RWPE2 (cell line): Measurements from ENCODE around the gene CBLIF.

ENCODE experiments used
- ATAC-seq: fragments of 200-7000 bp; cut with Tn5 transposase; 3 replicates; pipeline ENCODE4 v1.9.1; 2021; ENCODE audit warnings: low read depth
- DNase-seq: peaks from one replicate; pipeline ENCODE4 v3.0.0-alpha.2; 2020; ENCODE audit warnings: low spot score
- H3K27ac ChIP-seq: fragments of 450-650 bp; 2 replicates; pipeline ENCODE4 v1.5.1; 2017; ENCODE audit warnings: mild to moderate bottlenecking; ENCODE audit not compliant: poor library complexity, severe bottlenecking
- H3K27me3 ChIP-seq: fragments of 250-450 bp; sonication (Bioruptor Pico); 2 replicates; pipeline ENCODE4 v1.5.1; 2021; ENCODE audit warnings: mild to moderate bottlenecking, moderate library complexity; ENCODE audit not compliant: insufficient read depth, poor library complexity, severe bottlenecking
- H3K36me3 ChIP-seq: fragments of 250-450 bp; sonication (Bioruptor Pico); 2 replicates; pipeline ENCODE4 v1.5.1; 2020; ENCODE audit warnings: low read depth, mild to moderate bottlenecking, moderate library complexity
- H3K4me1 ChIP-seq: fragments of 250-450 bp; sonication (Bioruptor Pico); 2 replicates; pipeline ENCODE4 v1.5.1; 2021; ENCODE audit warnings: mild to moderate bottlenecking, moderate library complexity; ENCODE audit not compliant: insufficient read depth, poor library complexity, severe bottlenecking
- H3K4me3 ChIP-seq: fragments of 250-450 bp; sonication (Bioruptor Pico); 2 replicates; pipeline ENCODE4 v1.5.1; 2021; ENCODE audit warnings: mild to moderate bottlenecking, moderate library complexity; ENCODE audit not compliant: severe bottlenecking
- H3K9me3 ChIP-seq: fragments of 250-450 bp; sonication (Bioruptor Pico); 2 replicates; pipeline ENCODE4 v1.5.1; 2021; ENCODE audit warnings: mild to moderate bottlenecking, moderate library complexity; ENCODE audit not compliant: severe bottlenecking
- CTCF ChIP-seq: fragments of 450-650 bp; IDR thresholded peaks from one replicate; pipeline ENCODE4 v1.5.1; 2017; ENCODE audit warnings: mild to moderate bottlenecking, moderate library complexity; ENCODE audit not compliant: poor library complexity, severe bottlenecking

The CBLIF gene

GRCh38 chr11:59879567-59879966, 34.3 kb upstream of the CBLIF start:
- no peaks in the 10 kb centered on the region for H3K36me3 ChIP-seq
- H3K27me3 ChIP-seq: no peaks in the 10 kb centered on the region
- no peaks in the 10 kb centered on the region for H3K4me1 ChIP-seq
- ATAC-seq (no peak), DNase-seq (no peak)
- H3K27ac ChIP-seq: no peak overlapping the region
- H3K9me3 ChIP-seq: no peaks in the 10 kb centered on the region
- no peak for TF ChIP-seq CTCF
- H3K4me3 ChIP-seq: no peak overlapping the region

DNA sequence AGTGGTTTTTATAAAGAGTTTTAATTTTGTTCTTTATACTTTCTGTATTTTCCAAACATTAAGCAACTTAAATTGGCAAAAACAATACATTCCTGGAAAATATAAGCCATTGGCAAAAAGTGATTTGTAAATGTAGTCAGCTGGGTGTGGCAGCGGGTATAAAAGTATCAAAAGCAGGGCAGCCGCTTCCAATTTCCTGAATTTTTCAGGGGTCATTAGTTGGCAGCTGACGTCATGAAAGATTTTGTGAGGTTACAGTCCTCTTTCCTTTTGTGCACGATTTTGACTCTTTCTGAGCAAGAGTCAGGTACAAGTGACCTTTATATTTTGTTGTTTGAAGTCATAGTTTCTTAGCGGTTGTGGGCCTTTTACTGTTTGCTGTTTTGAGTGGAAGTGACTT, 33.3 kb upstream of the CBLIF start, which contains the start of gene OOSP3:
Gene OOSP3 (plus strand): TSS at position 208 of the 400 bp plus-strand sequence. CDS start 27 bp downstream, at position 235.
- no peak for ATAC-seq

DNA sequence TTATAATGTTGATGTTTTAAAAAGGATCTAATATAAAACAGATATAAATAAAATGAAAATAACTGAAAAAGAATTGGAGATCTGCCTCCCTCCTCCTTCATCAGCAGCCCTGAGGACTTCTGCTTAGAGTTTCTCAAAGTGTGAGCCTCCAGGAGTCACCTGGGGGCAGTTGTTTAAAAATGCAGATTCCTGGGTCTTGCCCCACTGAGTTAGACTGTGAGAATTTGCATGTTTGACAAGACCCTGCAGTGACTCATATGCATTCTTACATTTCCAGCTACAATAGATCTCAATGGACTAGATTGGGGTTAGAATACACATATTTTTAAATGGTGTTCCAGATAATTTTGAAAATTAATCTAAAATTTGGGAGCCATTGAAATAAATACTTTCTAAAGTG, 32.5 kb upstream of the CBLIF start:
- Histone ChIP-seq H3K36me3 (no peaks in the 10 kb centered on the region), H3K4me3 (no peak overlapping the region), H3K27me3 (no peaks in the 10 kb centered on the region), H3K27ac (no peak overlapping the region), H3K9me3 (no peaks in the 10 kb centered on the region), H3K4me1 (no peaks in the 10 kb centered on the region)
- no peak for ATAC-seq
- DNase-seq: no peak
- no peak for TF ChIP-seq CTCF

More for the DNA sequence above, 33.3 kb upstream of the CBLIF start, which contains the start of gene OOSP3:
- no peak for DNase-seq
- Histone ChIP-seq H3K36me3 (no peaks in the 10 kb centered on the region), H3K27ac (no peak within 1 kb of the TSS), H3K9me3 (no peaks in the 10 kb centered on the region), H3K27me3 (no peaks in the 10 kb centered on the region), H3K4me1 (no peaks in the 10 kb centered on the region), H3K4me3 (no peak within 1 kb of the TSS)
- TF ChIP-seq CTCF: no peak

GRCh38 chr11:59877325-59877724, 32.0 kb upstream of the CBLIF start:
- Histone ChIP-seq H3K4me1 (no peaks in the 10 kb centered on the region), H3K27ac (no peak overlapping the region), H3K36me3 (no peaks in the 10 kb centered on the region), H3K4me3 (no peak overlapping the region), H3K9me3 (no peaks in the 10 kb centered on the region), H3K27me3 (no peaks in the 10 kb centered on the region)
- TF ChIP-seq CTCF: no peak
- DNase-seq (no peak), ATAC-seq (no peak)

DNA sequence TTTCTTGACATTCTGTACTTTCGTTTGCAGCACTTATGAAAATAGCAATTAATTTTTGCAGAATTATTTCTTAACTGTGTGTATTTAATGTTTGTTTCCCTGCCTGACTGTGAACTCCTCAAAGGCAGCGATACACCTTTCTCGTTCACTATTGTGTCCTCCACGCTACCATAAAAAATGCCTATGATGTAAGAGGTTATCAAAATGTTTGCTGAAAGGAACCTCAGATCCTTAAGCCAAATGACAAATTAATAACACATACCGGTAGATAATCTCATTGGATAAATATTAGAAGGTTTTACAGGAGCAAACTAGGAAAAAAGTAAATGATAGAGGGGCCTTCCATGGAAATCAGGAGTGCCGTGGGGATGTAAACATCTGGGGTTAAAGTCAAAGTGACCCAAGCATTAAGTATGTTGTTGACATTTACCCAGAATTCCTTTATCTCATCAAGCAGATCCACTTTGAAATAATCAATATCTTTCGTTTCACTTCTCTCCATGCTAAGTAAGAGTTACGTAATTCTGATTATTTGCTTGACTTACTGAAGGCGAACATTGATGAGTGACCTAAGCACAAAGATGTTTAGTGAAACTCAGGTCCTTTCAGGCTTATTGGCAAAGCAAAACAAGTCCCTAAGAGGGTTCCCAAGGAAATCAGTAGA, 30.7 kb upstream of the CBLIF start:
- no peak for ATAC-seq

More for the DNA sequence above, 30.7 kb upstream of the CBLIF start:
- TF ChIP-seq CTCF: no peak
- no peaks in the 10 kb centered on the region for H3K4me1 ChIP-seq
- no peaks in the 10 kb centered on the region for H3K27me3 ChIP-seq
- H3K27ac ChIP-seq: no peak overlapping the region
- DNase-seq: no peak
- no peaks in the 10 kb centered on the region for H3K9me3 ChIP-seq
- no peaks in the 10 kb centered on the region for H3K36me3 ChIP-seq
- no peak overlapping the region for H3K4me3 ChIP-seq
